ENCODE data around the gene CHKA.

Gene CHKA

DNA sequence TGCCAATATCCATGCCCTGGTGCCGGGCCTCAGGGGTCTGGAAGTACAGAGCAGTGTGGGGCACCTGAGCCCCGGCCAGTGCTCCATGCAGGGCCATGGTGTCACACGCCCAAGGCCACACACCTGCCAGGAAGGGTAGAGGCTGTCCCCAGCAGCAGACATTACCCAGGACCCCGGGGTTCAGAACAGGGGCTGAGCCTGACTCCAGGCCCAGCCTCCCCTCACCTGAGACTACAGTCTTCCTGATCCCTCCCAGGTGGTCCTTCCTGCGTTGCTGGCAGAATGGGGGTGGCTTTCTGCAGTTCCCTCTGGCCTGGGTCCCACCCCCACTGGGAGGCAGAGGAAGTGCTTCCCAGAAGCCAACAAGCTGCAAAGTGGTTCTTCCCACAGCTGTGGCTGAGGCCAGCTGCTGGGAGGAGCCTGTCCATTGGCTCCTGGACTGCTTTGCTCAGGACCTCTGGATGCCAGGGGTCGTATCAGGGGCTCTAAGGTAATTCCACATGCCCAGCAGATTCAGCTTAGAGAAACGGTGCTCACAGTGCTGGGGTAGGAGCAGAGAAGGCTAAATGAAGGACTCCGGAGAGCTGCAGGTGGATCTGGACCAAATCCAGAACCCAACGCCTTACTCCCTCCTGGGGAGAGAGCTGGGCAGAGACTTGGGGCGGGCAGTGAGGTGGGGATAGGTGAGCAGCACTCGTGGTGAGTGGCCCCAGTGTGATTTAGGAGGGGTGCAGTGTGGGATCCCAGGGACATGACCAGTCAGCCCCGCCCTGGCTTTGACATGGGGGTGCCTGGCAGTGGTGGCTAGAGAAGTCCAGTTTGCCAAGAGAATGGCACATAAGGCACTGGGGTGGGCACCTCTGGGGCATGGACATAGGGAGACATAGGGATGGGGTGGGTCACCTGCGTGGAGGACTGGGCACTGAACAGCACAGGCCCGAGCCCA, 69.7 kb downstream of the CHKA start:
- TF ChIP-seq, protein P1, sequence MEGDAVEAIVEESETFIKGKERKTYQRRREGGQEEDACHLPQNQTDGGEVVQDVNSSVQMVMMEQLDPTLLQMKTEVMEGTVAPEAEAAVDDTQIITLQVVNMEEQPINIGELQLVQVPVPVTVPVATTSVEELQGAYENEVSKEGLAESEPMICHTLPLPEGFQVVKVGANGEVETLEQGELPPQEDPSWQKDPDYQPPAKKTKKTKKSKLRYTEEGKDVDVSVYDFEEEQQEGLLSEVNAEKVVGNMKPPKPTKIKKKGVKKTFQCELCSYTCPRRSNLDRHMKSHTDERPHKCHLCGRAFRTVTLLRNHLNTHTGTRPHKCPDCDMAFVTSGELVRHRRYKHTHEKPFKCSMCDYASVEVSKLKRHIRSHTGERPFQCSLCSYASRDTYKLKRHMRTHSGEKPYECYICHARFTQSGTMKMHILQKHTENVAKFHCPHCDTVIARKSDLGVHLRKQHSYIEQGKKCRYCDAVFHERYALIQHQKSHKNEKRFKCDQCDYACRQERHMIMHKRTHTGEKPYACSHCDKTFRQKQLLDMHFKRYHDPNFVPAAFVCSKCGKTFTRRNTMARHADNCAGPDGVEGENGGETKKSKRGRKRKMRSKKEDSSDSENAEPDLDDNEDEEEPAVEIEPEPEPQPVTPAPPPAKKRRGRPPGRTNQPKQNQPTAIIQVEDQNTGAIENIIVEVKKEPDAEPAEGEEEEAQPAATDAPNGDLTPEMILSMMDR (IDR thresholded peaks at IDR 0.05), result no peak

DNA sequence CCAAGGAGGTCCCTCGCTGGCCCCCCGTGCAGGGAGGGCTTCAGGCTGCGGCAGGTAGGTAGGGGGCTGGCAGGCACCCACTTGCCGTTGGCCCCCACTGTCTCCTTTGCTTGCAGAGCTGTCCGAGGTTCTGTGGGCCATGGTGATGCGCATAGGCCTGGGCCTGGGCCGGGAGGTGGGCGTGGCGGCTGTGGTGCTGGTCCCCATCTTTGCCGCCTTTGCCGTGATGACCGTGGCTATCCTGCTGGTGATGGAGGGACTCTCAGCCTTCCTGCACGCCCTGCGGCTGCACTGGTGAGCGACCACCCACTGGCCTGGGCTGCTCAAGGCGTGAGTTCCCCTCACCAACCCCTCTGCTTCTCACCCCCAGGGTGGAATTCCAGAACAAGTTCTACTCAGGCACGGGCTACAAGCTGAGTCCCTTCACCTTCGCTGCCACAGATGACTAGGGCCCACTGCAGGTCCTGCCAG, 70.8 kb downstream of the CHKA start:
- TF ChIP-seq, protein P1 (IDR thresholded peaks at IDR 0.05), result no peak

DNA sequence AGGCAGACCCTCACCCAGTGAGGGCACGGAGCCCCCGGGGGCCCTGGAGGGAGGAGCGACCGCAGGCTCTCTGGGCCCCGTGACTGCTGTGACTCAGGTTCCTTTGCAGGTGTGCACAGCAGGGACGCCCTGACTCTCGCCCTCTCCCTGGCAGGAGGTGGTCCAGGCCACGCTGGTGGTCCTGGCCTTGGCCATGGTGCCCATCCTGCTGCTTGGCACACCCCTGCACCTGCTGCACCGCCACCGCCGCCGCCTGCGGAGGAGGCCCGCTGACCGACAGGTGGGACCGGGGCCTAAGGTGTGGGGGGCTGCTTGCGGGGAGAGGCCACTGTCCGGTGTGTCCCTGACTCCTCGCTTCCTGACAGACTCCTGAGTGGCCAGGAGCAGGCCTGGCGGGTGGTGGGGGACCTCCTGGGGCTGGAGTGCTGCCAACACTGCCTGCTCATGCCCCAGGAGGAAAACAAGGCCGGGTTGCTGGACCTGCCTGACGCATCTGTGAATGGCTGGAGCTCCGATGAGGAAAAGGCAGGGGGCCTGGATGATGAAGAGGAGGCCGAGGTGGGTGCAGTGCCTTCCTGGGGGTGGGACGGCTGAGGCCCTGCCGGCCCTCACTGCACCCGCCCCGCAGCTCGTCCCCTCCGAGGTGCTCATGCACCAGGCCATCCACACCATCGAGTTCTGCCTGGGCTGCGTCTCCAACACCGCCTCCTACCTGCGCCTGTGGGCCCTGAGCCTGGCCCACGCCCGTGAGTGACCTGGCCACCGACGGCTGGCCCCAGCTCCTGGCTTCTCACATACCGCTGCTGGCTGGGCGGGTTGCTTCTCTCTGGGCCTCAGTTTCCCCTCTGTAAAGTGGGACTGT, 71.4 kb downstream of the CHKA start:
- TF ChIP-seq, protein P1 (IDR thresholded peaks at IDR 0.05), result no peak

DNA sequence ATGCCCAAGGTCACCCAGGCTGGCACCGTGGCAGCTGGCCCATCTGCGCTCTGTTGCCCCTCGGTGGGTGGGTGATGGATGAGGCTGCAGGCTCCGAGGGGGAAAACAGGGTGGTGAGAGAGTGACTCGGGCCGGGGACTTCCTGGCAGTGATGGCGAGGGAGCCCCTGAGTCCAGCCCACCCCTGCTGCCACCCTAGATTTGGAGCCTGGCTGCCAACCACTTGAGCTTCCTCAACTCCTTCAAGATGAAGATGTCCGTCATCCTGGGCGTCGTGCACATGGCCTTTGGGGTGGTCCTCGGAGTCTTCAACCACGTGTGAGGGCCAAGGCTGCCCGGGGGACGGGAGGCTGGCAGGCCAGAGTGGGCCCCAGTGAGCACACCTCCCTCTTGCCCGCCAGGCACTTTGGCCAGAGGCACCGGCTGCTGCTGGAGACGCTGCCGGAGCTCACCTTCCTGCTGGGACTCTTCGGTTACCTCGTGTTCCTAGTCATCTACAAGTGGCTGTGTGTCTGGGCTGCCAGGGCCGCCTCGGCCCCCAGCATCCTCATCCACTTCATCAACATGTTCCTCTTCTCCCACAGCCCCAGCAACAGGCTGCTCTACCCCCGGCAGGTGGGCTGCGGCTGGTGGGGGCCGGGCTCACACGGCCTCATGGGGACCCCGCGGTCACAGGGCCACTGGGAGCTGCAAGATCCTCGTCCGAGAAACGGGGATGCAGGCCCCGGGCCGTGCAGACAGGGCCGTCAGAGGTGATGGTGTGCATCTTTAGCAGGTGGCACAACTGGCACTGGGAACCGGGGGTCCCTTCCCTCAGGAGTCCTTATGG, 72.3 kb downstream of the CHKA start:
- TF ChIP-seq, protein P1 (IDR thresholded peaks at IDR 0.05), result no peak

DNA sequence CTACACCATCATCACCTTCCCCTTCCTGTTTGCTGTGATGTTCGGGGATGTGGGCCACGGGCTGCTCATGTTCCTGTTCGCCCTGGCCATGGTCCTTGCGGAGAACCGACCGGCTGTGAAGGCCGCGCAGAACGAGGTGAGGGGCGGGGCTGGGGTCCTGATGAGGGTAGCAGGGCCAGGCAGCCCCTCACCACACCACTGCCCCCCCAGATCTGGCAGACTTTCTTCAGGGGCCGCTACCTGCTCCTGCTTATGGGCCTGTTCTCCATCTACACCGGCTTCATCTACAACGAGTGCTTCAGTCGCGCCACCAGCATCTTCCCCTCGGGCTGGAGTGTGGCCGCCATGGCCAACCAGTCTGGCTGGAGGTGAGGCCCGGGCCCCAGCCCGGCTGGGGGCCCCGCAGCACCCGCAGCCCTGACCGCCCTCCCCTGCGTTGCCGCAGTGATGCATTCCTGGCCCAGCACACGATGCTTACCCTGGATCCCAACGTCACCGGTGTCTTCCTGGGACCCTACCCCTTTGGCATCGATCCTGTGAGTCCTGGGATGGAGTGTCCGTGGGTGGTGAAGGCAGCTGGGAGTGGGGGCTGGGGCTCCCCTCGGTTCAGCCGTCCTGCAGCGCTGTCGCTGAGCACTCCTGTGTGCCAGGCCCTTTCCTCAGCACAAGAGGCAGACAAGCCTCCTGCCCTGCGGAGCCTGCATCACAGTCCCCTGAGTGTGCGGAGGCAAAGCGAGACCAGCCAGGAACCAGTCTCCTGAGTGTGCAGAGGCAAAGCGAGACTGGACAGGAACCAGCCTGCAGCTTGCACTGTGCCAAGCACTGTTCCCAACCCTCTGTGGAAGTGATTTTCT, 73.5 kb downstream of the CHKA start:
- TF ChIP-seq, protein P1 (IDR thresholded peaks at IDR 0.05), result no peak

DNA sequence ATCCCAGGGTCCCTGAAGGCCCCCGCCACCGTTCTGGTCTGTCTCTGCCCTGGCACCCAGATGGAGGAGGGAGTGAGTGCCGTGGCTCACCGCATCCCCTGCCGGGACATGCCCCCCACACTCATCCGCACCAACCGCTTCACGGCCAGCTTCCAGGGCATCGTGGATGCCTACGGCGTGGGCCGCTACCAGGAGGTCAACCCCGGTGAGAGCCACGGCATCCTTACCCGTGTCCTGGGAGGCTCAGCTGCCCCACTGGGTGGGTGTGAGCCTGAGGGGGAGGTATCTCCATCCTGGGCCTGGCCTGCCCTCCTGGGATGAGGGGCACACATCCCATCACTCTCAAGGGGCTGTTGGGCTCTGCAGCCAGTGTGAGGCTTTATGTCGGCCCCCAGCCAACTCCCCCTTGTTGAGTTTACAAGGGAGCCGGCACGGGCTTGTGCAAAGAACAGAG, 76.3 kb downstream of the CHKA start:
- TF ChIP-seq, protein P1 (IDR thresholded peaks at IDR 0.05), result no peak
